Endometrial microvascular endothelial cells (primary cell): Measurements from ENCODE around the gene OR8D1. TPM values are rescaled to one million over a fixed set of nuclear protein-coding genes. Genes with fewer than 3 reads are reported as not detected.
"Not testable (repeated sequence)": the region's sequence is repeated elsewhere in the genome, so short reads cannot be mapped to it uniquely, and the experiment has no call there.

Source experiments
- in situ Hi-C: cut with HindIII; loops from 2 replicates; pipeline ENCODE4 v1.10.0; 2017; ENCODE audit warnings: low sequenced_read_pairs, low pct_unique_long_range_greater_than_20kb; ENCODE audit errors: inconsistent ontology term
- total RNA-seq: library from RNA; depleted of rRNA; stranded (reverse); fragments of >200 nt; gene quantifications from one replicate; pipeline ENCODE4 v1.2.3, GENCODE V29; 2015; ENCODE audit errors: inconsistent ontology term

OR8D1 gene
- total RNA-seq, 1 donor from 2014 or later = not detected

DNA sequence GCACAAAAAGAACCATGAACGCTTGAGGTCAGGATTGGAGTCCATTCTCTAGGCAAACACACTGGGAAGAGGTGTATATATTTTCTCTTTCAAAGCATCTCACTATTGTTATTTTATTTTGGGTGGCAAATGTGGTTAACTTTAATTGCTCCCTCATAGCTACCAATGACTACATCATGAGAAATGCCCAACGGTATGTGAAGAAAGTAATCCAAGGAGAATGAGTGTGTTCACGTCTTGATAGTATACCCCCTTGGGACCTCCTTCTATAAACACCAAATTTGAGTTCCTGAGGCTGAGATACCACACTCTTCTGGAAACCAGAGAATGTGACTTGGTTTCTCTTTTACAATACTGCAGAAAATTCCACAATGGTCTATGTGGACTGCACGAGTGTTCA, 15.8 kb downstream of the OR8D1 start:
- in situ Hi-C loops = no loop called here

DNA sequence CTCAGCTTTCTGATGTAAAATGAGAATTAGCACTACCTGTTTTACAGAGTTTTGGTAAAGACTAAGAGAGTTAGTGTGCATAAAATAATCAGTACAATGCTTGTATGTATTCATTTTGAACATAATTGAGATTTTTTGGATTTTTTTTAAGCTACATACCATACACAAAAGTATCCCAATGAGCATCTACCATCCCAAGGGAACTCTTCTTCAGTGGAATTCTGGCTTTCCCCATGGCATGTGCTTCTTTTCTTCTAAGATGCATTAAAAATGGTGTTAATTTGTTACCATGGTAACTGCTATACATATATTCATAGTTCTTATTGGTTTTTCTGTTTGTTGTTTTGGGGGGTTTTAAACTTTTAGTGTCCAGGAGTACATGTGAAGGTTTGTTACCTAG, 17.7 kb downstream of the OR8D1 start:
- in situ Hi-C loops = no loop called here

DNA sequence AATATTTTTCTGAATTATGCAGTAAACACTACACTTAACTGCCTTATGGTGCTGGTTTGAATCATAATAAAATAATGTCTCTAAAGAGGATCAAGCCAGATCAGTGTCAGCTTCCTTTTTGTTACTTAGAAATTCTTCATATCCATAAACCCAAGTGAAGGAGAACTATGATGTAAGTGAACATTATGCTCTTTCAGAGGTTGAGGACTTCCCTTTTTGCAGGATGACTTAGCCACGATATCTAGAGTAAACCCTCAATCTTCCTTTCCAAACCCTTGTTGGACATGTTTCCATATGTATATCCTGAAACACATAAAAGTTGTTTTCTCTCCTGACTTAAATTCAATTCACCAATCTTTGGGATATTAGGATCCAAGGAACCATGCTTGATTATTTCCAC, 19.1 kb downstream of the OR8D1 start:
- in situ Hi-C loops = no loop called here

DNA sequence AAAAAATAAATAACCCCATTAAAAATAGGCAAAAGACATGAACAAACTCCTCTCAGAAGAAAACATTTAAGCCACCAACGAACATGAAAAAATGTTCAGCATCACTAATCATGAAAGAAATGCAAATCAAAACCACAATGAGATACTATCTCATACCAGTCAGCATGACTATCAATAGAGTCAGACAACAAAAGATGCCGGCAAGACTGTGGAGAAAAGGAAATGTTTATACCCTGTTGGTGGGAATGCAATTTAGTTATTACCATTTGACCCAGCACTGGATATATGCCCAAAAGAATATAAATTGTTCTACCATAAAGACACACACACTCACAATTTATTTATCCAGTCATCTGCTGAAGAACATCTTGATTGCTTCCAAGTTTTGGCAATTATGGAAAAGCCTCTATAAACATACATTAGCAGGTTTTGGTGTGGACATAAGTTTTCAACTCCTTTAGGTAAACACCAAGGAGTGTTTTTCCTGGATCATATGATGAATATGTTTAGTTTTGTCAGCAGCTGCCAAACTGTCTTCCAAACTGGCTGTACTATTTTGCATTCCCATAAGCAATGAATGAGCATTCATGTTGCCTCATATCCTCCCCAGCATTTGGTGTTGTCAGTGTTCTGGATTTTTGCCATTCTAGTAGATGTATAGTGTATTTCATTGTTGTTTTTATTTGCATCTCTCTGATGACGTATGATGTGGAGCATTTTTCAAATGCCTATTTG, 28.0 kb downstream of the OR8D1 start:
- in situ Hi-C loops = no loop called here

DNA sequence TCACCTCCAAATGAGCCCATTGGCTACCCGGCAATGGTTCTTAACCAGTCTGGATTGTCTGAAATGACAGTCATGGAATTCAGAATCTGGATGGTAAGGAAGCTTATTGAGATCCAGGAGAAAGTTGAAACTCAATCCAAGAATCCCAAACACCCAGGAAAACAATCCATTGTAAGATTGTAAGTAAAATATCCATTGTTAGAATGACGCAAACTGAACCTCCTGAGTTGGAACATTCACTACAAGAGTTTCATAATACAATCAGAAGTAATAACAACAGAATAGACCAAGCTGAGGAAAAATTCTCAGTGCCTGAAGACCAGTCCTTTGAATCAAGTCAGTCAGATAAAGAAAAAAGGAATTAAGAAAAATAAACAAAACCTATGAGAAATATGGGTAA, 35.5 kb downstream of the OR8D1 start:
- in situ Hi-C loops = no loop called here

DNA sequence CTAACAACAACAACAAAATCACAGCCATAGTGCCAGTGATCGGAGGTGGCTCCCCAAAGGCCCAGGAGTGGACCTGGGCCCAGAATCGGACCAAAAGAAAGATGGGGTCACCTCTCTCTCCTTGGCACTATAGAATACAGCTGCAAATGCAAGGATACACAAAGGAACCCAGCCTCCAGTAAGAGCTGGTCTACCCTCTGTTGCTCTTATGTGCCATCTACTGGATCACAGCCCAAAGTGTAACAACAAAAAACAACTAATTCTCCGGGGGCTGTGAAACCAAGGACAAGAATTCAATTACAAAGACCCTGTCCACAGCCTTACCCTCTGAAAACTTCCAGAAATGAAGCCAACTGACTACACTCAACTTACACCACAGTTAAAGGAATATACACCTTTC, 35.9 kb downstream of the OR8D1 start:
- in situ Hi-C loops = no loop called here

DNA sequence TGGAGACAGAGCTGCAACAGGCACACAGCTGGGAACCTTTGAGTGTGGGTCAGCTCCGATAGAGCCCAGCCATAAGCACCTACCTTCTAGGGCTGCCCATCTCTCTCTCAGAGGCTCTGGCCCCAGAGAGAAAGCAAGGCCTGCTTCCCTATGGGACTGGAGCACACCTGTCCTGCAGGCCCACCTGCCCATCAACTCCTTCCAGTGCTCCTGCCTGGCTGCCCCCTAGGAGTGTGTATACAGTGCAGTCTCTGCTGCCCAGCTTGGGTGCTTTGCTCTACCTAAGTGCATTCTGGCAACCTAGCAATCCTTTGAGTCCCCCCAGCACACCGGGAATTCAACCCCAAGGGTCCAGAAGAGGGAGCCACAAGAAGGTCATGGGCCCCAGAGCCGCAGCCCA, 36.5 kb downstream of the OR8D1 start:
- in situ Hi-C loops = no loop called here

DNA sequence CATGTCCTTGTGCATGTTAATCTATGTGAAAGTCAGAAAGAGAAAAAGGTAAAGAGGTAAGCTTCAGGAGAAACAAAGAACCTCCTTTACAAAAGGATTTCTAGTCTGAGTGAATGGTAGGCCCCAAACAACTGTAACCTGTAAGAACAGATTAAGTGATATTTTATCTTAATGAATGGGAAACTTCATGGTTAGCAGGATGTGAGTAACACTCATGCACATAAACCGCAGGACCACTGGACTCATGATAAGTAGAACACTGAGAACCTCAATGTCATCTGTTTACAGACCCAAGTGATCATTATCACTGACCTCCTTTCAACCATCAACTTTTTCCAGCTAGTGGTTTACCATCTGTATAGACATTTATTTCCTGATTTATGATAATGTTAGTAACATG, 37.7 kb downstream of the OR8D1 start:
- in situ Hi-C loops = no loop called here

DNA sequence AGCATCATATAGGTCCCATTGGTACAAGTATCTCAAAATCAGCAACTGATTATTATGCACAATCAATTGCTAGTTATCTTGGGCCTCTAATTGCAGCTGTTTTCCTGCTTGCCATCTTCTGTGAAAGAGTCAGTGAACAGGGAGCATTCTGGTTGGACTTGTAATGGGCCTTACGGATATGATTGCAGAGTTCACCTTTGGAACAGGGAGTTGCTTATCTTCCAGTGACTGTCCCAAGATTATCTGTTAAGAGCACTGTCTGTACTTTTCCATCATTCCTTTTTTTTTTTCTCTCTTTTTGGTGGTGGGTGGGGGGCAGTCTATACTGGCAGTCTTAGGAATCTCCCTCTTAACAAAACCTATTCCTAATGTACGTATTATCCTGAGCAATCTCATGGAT, 39.7 kb downstream of the OR8D1 start:
- in situ Hi-C loops = no loop called here

DNA sequence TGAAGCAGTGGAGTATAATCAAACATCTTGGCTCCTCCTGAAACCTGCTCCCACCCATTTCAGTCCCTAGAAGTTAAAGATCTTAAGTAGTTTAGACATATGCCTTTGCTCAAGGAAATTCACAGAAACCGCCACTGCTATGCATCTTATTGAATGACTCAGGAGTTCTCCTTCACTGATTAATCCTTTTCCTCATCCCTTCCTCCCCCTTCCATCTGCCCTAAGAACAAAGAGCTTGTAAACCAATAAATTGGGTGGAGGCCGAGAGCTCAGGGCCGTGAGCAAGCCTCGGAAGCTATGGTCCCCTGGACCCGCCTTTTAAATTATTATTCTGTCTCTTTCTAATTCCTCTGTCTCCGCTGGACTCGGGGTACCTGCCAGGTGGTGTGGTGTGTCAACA, 42.9 kb downstream of the OR8D1 start:
- in situ Hi-C loops = not testable (repeated sequence)

DNA sequence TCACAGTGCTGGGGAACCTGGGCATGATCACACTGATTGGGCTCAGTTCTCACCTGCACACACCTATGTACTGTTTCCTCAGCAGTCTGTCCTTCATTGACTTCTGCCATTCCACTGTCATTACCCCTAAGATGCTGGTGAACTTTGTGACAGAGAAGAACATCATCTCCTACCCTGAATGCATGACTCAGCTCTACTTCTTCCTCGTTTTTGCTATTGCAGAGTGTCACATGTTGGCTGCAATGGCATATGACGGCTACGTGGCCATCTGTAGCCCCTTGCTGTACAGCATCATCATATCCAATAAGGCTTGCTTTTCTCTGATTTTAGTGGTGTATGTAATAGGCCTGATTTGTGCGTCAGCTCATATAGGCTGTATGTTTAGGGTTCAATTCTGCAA, 48.7 kb downstream of the OR8D1 start:
- in situ Hi-C loops = not testable (repeated sequence)

DNA sequence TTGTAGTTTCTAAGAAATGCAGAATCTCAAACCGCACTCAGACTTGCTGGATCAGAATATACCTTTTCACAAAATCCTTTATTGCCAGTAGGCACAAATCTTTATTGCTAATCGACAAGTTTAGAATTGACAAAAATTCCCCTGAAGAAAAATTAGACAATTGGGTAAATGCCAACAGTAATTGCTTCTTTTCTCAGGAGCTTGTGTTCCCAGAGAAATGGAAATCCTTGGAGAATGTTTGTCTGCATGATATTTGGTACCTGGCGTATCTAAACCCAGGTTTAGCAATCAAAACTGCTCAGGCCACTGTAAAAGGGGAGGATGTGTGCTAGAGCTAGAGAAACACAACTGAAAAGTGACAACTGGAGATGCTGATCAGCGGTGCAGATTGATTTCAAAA, 57.7 kb downstream of the OR8D1 start, which contains the start of gene OR8G5:
Gene OR8G5, plus strand, starts transcription at position 301 of the 400 bp plus-strand sequence. CDS start 8,556 bp downstream, outside the sequence.
- in situ Hi-C loops = no loop called here

Other genes with a start within 250 kb of the OR8D1 start
- 19.7 TPM for gene VWA5A, start 198.5 kb downstream of the OR8D1 start, total RNA-seq
- gene OR10D3, start 130.6 kb downstream of the OR8D1 start, total RNA-seq = not detected
- not detected for gene OR8G1, start 72.9 kb downstream of the OR8D1 start, total RNA-seq
- not detected for gene OR8G5, start 57.6 kb downstream of the OR8D1 start, total RNA-seq
- not detected for gene OR8D2, start 6.2 kb upstream of the OR8D1 start, total RNA-seq
- gene OR8B2, start 70.5 kb upstream of the OR8D1 start, total RNA-seq = not detected
- gene OR8B3, start 85.1 kb upstream of the OR8D1 start, total RNA-seq = not detected
- gene OR8B4, start 110.9 kb upstream of the OR8D1 start, total RNA-seq = not detected
- gene OR8B8, start 131.7 kb upstream of the OR8D1 start, total RNA-seq = not detected
- not detected for gene OR8B12, start 229.7 kb upstream of the OR8D1 start, total RNA-seq